Panc1 (cell line): ENCODE results near the gene DKK2.

Experiments used
- POLR2AphosphoS5 ChIP-seq: IDR thresholded peaks from 2 replicates; pipeline ENCODE4 v1.6.1; 2012; ENCODE audit warnings: mild to moderate bottlenecking, low read depth, low read length, moderate library complexity
- REST ChIP-seq, 2 experiments: IDR thresholded peaks; 2 replicates each; pipeline ENCODE4 v1.6.1; 2011 to 2012; ENCODE audit warnings: low read depth in 2 of 2, control low read depth in 1 of 2, low read length in 1 of 2, mild to moderate bottlenecking in 1 of 2, moderate library complexity in 1 of 2; ENCODE audit not compliant: insufficient read depth in 1 of 2
- SIN3A ChIP-seq: IDR thresholded peaks from 2 replicates; pipeline ENCODE4 v1.6.1; 2012; ENCODE audit warnings: low read depth, mild to moderate bottlenecking, low read length, moderate library complexity, borderline replicate concordance; ENCODE audit not compliant: insufficient read depth
- TCF7L2 ChIP-seq: IDR thresholded peaks from 2 replicates; pipeline ENCODE4 v1.6.1; 2011; ENCODE audit warnings: mild to moderate bottlenecking, low read depth, low read length, inconsistent platforms
- TF ChIP-seq, protein P1 (sequence below): fragments of 450-650 bp; IDR thresholded peaks from 2 replicates; pipeline ENCODE4 v1.5.1; 2017; ENCODE audit warnings: mild to moderate bottlenecking

GRCh38 chr4:106892786-106893185, 143.3 kb downstream of the DKK2 start:
- TF ChIP-seq REST (IDR thresholded peaks at IDR 0.05; ENCODE audit: insufficient read depth in 1 of 2, low read depth in 2 of 2, low read length in 1 of 2) (no peak), SIN3A (no peak), POLR2AphosphoS5 (no peak), TCF7L2 (no peak)
- TF ChIP-seq, protein P1, sequence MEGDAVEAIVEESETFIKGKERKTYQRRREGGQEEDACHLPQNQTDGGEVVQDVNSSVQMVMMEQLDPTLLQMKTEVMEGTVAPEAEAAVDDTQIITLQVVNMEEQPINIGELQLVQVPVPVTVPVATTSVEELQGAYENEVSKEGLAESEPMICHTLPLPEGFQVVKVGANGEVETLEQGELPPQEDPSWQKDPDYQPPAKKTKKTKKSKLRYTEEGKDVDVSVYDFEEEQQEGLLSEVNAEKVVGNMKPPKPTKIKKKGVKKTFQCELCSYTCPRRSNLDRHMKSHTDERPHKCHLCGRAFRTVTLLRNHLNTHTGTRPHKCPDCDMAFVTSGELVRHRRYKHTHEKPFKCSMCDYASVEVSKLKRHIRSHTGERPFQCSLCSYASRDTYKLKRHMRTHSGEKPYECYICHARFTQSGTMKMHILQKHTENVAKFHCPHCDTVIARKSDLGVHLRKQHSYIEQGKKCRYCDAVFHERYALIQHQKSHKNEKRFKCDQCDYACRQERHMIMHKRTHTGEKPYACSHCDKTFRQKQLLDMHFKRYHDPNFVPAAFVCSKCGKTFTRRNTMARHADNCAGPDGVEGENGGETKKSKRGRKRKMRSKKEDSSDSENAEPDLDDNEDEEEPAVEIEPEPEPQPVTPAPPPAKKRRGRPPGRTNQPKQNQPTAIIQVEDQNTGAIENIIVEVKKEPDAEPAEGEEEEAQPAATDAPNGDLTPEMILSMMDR = no peak
